Measurements from ENCODE around the gene PCGF3.

The PCGF3 gene

GRCh38 chr4:818106-818921 is 112.7 kb downstream of the PCGF3 start:
- DNase-seq = no peak
- peaks cover 22% of the 10 kb centered on the region for H3K4me1 Mint-ChIP-seq
- H3K36me3 Mint-ChIP-seq (ENCODE audit: low read depth) = no peaks in the 10 kb centered on the region
- no peak for TF ChIP-seq CTCF (IDR thresholded peaks at IDR 0.05)
- no peak overlapping the region for H3K27ac Mint-ChIP-seq
- H3K9me3 Mint-ChIP-seq = no peaks in the 10 kb centered on the region
- no peak overlapping the region for H3K4me3 Mint-ChIP-seq
- peaks cover 90% of the 10 kb centered on the region for H3K27me3 Mint-ChIP-seq (ENCODE audit: low read depth, poor library complexity)

- H3K27me3 Mint-ChIP-seq (ENCODE audit: low read depth, poor library complexity) = peaks cover 90% of the 10 kb centered on the region
- no peak overlapping the region for H3K4me3 Mint-ChIP-seq
- H3K36me3 Mint-ChIP-seq (ENCODE audit: low read depth) = no peaks in the 10 kb centered on the region
- peaks cover 19% of the 10 kb centered on the region for H3K4me1 Mint-ChIP-seq
- TF ChIP-seq CTCF (IDR thresholded peaks at IDR 0.05) = no peak
- no peak for DNase-seq
- no peaks in the 10 kb centered on the region for H3K9me3 Mint-ChIP-seq
- H3K27ac Mint-ChIP-seq = no peak overlapping the region
These were observed 114.0 kb downstream of the PCGF3 start for GRCh38 chr4:819401-820229.

All from nephron progenitor cell (in vitro differentiated cells).